Measurements from ENCODE around the gene WDR11. TPM values are rescaled to one million over a fixed set of nuclear protein-coding genes. Genes with fewer than 3 reads are reported as not detected.

The WDR11 gene
- total RNA-seq, 2 donors from 2014 or later: 39.8 to 55.7 TPM

GRCh38 chr10:120841522-120842189, 9.5 kb upstream of the WDR11 start:
- Histone ChIP-seq H3K9me3 (no peaks in the 10 kb centered on the region), H3K27ac (no peak overlapping the region), H3K4me1 (replicated peaks) (no peaks in the 10 kb centered on the region), H3K4me3 (no peak overlapping the region), H3K27me3 (replicated peaks; ENCODE audit: insufficient read depth) (no peaks in the 10 kb centered on the region), H3K36me3 (no peaks in the 10 kb centered on the region)
- WGBS: 50% methylated on average over 1 of the region's 1 CpG
- TF ChIP-seq, protein P1, sequence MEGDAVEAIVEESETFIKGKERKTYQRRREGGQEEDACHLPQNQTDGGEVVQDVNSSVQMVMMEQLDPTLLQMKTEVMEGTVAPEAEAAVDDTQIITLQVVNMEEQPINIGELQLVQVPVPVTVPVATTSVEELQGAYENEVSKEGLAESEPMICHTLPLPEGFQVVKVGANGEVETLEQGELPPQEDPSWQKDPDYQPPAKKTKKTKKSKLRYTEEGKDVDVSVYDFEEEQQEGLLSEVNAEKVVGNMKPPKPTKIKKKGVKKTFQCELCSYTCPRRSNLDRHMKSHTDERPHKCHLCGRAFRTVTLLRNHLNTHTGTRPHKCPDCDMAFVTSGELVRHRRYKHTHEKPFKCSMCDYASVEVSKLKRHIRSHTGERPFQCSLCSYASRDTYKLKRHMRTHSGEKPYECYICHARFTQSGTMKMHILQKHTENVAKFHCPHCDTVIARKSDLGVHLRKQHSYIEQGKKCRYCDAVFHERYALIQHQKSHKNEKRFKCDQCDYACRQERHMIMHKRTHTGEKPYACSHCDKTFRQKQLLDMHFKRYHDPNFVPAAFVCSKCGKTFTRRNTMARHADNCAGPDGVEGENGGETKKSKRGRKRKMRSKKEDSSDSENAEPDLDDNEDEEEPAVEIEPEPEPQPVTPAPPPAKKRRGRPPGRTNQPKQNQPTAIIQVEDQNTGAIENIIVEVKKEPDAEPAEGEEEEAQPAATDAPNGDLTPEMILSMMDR (IDR thresholded peaks at IDR 0.05): no peak
- TF ChIP-seq POLR2A (IDR thresholded peaks at IDR 0.05) (no peak), POLR2AphosphoS5 (IDR thresholded peaks at IDR 0.05) (no peak)
- intact Hi-C loops (cut with DNase I): no loop called here
- DNase-seq (ENCODE audit: low spot score): no peak

DNA sequence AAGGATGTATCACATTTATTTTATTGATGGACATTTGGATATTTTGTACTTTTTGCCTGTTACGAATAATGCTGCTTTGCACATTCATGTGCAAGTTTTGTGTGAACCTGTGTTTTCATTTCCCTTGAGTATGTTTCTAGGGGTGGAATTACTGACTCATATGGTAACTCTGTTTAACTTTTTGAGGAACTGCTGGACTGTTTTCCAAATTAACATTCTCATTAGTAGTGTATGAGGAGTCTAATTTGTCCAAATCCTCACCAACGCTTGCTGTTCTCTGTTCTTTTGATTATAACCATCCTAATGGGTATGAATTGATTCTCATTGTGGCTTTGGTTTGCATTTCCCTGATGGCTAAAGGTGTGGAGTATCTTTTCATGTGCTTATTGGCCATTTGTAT, 3.2 kb downstream of the WDR11 start:
- WGBS: 94% methylated on average over 2 of the region's 2 CpGs
- H3K9me3 ChIP-seq: no peaks in the 10 kb centered on the region
- no peak overlapping the region for H3K27ac ChIP-seq
- no peaks in the 10 kb centered on the region for H3K4me1 ChIP-seq (replicated peaks)
- H3K4me3 ChIP-seq: no peak overlapping the region
- no peaks in the 10 kb centered on the region for H3K27me3 ChIP-seq (replicated peaks; ENCODE audit: insufficient read depth)
- TF ChIP-seq POLR2A (IDR thresholded peaks at IDR 0.05) (no peak), POLR2AphosphoS5 (IDR thresholded peaks at IDR 0.05) (no peak)
- TF ChIP-seq, protein P1 (IDR thresholded peaks at IDR 0.05): no peak
- intact Hi-C loops (cut with DNase I): no loop called here
- no peak for DNase-seq (ENCODE audit: low spot score)
- H3K36me3 ChIP-seq: no peaks in the 10 kb centered on the region

GRCh38 chr10:120861178-120861855, 10.2 kb downstream of the WDR11 start:
- Histone ChIP-seq H3K4me1 (replicated peaks) (no peaks in the 10 kb centered on the region), H3K36me3 (no peaks in the 10 kb centered on the region), H3K27ac (no peak overlapping the region), H3K4me3 (no peak overlapping the region), H3K9me3 (no peaks in the 10 kb centered on the region), H3K27me3 (replicated peaks; ENCODE audit: insufficient read depth) (no peaks in the 10 kb centered on the region)
- TF ChIP-seq, protein P1 (IDR thresholded peaks at IDR 0.05): no peak
- no peak for TF ChIP-seq POLR2A (IDR thresholded peaks at IDR 0.05)
- no peak for TF ChIP-seq POLR2AphosphoS5 (IDR thresholded peaks at IDR 0.05)
- DNase-seq (ENCODE audit: low spot score): no peak
- intact Hi-C loops (cut with DNase I): no loop called here
- WGBS: 67% methylated on average over 2 of the region's 2 CpGs

DNA sequence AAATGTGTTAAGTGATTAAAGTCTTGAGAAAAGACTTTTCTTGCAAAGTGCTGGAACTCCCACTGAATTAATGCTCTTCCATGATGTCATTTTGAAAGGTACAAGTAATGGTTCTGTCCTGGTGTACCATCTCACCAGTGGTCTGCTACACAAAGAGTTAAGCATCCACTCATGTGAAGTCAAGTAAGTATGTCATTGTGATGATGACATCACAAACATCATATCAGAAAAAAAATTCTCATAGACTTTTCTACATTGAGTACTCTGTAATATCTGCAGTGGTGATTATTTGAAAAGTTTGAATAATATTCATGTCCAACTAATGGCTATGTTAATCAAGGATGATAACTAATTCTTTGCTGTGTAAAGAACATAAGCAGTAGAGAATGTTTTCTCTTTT, 22.6 kb downstream of the WDR11 start:
- peaks cover 0 to 5% of the 10 kb centered on the region in 2 donors for H3K36me3 ChIP-seq
- intact Hi-C loops (cut with DNase I): no loop called here
- DNase-seq (ENCODE audit: low spot score): no peak
- H3K27ac ChIP-seq: no peak overlapping the region
- TF ChIP-seq, protein P1 (IDR thresholded peaks at IDR 0.05): no peak
- no peak for TF ChIP-seq POLR2A (IDR thresholded peaks at IDR 0.05)
- no peak for TF ChIP-seq POLR2AphosphoS5 (IDR thresholded peaks at IDR 0.05)
- H3K9me3 ChIP-seq: no peaks in the 10 kb centered on the region
- no peaks in the 10 kb centered on the region for H3K27me3 ChIP-seq (replicated peaks; ENCODE audit: insufficient read depth)
- H3K4me3 ChIP-seq: no peak overlapping the region
- no peaks in the 10 kb centered on the region for H3K4me1 ChIP-seq (replicated peaks)

DNA sequence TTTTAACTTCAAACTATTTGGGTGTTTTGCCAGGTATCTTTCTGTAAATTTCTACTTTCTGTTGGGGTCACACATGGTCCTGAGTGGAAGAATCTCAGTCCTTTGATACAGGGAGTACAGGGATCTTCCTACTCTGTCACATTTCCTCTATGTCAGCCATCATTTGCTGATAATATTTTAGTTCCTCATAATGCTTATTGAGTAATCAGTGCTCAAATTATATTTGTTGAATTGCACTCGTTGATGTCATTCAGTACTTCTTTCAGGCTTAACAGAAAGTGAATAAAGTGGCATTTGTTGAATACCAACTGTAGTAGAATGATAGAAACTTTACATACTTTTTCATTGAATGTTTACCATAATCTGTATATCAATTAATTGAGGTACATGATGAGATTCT, 31.9 kb downstream of the WDR11 start:
- TF ChIP-seq, protein P1 (IDR thresholded peaks at IDR 0.05): no peak
- TF ChIP-seq POLR2AphosphoS5 (IDR thresholded peaks at IDR 0.05) (no peak), POLR2A (IDR thresholded peaks at IDR 0.05) (no peak)
- H3K9me3 ChIP-seq: no peaks in the 10 kb centered on the region
- H3K4me3 ChIP-seq: no peak overlapping the region
- intact Hi-C loops (cut with DNase I): no loop called here
- H3K27ac ChIP-seq: no peak overlapping the region
- H3K36me3 ChIP-seq: no peaks in the 10 kb centered on the region
- WGBS: 81% methylated on average over 1 of the region's 1 CpG
- no peaks in the 10 kb centered on the region for H3K27me3 ChIP-seq (replicated peaks; ENCODE audit: insufficient read depth)
- no peaks in the 10 kb centered on the region for H3K4me1 ChIP-seq (replicated peaks)
- DNase-seq (ENCODE audit: low spot score): no peak

Measured in prostate gland (tissue), 2 donors.